Effector CD4-positive, alpha-beta T cell (primary cell): Measurements from ENCODE around the gene S100Z.
"Not testable (repeated sequence)": the region's sequence is repeated elsewhere in the genome, so short reads cannot be mapped to it uniquely, and the experiment has no call there.

ENCODE experiments used
- DNase-seq: peaks from one replicate; pipeline ENCODE4 v3.0.0-alpha.2; 2020
- total RNA-seq: gene quantifications from one replicate; lab custom pipeline; 2026; lab: John Stamatoyannopoulos, UW

S100Z gene
- 0.56 reads per million for total RNA-seq

DNA sequence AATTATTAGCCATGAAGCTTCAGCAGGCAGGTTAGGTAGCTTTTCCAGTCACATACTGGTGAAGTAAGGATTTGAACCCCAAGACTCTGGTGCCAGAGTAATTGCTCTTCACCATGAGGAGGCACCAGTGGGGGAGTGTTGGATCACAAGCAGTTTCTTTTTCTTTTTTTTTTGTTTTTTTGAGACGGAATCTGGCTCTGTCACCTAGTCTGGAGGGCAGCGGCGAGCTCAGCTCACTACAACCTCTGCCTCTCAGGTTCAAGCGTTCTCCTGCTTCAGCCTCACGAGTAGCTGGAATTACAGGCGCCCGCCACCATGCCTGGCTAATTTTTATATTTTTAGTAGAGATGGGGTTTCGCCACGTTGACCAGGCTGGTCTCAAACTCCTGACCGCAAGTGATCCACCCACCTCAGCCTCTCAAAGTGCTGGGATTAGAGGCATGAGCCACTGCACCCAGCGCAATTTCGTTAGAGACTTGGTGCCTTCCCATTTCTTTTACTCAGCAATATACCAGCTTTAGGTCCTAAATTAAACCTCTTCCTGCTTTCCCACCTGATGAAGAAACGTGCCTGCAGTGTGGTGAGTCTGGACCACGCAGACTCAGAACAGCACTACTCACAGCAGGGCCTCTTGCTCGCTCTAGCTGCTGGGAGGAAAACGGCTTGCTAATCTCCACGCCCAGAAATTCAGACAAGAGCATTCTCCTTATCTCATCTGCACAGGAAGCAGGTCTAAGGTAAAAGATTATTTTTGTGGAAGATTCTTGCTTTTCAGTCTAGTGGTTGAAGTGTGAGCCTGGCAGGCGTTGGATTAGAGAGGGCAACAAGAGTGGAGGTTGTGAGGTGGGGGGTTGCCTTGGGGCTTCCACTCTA, at the start of gene S100Z:
Gene S100Z, plus strand, starts transcription at position 596 of the 873 bp plus-strand sequence. CDS start 25,346 bp downstream, outside the sequence.
- DNase-seq, result no peak

DNA sequence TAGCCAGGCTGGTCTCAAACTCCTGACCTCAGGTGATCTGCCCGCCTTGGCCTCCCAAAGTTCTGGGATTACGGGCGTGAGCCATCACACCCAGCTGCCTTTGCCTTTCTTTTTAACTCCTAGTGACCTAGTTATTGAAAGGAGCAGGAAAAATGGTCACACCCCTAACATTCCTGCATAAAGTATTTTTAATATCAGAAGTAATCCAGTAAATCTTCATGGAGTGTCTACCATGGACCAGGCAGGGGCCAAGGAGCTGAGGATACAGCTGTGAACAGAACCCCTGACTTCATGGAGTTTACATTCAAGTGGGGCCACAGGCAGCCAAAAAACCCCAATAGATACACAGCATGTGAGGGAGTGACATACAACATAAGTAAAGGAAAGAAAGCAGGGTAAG, 49.2 kb upstream of the S100Z start:
- no peak for DNase-seq

- DNase-seq, result no peak
Measured at GRCh38 chr5:76801159-76801802, 48.5 kb upstream of the S100Z start.

GRCh38 chr5:76801803-76802195, 48.0 kb upstream of the S100Z start:
- DNase-seq, result no peak

GRCh38 chr5:76804266-76804665, 45.5 kb upstream of the S100Z start:
- no peak for DNase-seq

- no peak for DNase-seq
Measured at GRCh38 chr5:76805821-76806505, 43.9 kb upstream of the S100Z start.

GRCh38 chr5:76807296-76807695, 42.5 kb upstream of the S100Z start:
- no peak for DNase-seq

- no peak for DNase-seq
Measured at GRCh38 chr5:76808141-76808691, 41.6 kb upstream of the S100Z start.

DNA sequence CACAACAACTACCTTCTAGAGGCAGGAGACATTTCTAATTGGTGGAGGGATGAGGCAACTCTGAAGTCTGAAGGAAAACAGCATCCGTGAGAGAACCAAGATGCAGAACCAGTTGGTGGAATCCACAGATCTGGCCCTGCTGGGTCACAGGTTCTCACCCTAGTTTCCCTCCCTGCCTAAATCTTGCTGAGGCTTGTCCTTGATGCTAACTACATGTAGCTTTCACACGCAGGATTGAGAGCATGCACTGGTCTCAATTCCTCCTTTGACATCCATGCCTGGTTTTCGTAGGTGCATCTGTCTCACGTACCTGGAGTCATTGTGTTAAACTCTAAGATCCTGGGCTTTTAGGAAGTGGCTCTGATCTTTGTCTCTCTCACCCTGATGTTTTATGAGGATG, 40.7 kb upstream of the S100Z start:
- no peak for DNase-seq

DNA sequence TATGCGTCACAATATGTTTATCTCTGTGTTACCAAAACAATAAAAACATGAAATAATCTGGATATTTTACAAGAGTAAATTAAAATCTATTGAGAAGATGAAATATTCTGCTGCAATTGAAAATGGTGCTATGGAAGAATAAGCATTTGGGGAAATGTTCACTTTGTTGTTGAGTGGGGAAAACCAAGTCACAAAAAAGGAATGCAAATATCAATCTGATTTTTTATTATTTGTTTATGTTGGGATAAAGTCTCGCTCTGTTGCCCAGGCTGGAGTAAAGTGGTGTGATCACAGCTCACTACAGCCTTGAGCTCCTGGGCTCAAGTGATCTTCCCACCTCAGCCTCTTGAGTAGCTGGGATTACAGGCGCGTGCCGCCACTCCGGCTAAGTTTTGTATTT, 39.6 kb upstream of the S100Z start:
- no peak for DNase-seq

DNA sequence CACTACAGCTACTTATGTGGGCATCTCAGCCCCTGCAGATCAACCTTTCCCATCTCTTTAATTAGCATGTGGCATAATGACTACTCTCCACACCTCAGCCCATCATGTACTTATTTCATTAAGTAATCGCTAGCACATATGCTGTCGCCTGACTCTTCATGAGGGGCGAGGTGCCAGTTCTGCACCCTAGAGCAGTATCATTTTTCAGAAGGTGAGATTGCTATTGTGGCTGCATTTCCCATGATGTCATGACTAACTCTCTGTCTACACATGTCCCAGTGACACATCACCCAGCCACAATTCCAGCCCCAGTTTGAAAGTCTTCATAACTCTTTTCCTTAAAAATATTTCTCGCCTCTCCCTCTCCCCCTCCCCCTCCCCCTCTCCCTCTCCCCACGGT, 38.6 kb upstream of the S100Z start:
- no peak for DNase-seq

DNA sequence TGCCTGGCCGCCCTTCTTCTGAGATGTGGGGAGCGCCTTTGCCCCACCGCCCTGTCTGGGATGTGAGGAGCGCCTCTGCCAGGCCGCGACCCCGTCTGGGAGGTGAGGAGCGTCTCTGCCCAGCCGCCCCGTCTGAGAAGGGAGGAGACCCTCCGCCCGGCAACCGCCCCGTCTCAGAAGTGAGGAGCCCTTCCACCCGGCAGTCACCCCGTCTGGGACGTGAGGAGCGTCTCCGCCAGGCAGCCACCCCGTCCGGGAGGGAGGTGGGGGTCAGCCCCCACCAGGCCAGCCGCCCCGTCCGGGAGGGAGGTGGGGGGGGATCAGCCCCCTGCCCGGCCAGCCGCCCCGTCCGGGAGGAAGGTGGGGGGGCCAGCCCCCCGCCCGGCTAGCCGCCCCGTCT, 37.6 kb upstream of the S100Z start:
- DNase-seq, result not testable (repeated sequence)

- no peak for DNase-seq
Measured at GRCh38 chr5:76813982-76814562, 35.7 kb upstream of the S100Z start.

GRCh38 chr5:76816110-76816831, 33.5 kb upstream of the S100Z start:
- DNase-seq, result no peak

GRCh38 chr5:76818844-76819831, 30.7 kb upstream of the S100Z start, which contains the start of gene F2RL1:
Gene F2RL1 (plus strand): TSS chr5:76819030. CDS start chr5:76819183, 153 bp downstream.
- peak; percentile 35 for DNase-seq

DNA sequence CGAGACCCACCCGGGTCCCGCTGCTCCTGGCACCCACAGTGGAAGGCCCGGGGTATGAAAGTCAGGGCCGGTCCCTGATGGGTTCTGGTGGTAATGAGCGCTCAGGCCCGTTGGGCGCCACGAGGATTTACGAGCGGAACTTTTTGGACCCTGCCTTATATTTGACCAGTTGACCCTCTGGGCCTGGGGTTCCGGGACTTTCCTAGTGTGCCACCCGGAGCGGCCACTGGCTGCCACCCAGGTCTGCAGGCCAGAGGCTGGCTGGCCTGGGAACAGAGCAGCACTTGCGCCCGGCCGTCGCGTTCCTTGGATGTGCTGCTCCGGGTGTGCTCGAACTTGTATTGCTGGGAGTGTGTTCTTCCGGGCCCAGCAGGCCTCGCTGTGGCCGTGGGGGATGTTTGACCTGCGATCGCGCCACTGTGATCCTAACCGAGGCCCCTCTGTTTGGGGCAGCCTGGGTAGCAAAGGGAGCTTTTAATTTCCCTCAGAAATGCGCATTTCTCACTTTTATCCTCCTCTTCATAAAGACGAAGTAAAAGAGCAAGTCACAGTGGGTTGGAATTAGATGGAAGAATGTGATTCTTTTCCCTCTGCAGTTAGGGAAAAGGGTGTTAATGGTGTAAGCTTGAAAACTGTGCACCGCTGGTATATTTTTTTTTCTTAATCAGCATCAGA, 29.8 kb upstream of the S100Z start:
- DNase-seq, result no peak

DNA sequence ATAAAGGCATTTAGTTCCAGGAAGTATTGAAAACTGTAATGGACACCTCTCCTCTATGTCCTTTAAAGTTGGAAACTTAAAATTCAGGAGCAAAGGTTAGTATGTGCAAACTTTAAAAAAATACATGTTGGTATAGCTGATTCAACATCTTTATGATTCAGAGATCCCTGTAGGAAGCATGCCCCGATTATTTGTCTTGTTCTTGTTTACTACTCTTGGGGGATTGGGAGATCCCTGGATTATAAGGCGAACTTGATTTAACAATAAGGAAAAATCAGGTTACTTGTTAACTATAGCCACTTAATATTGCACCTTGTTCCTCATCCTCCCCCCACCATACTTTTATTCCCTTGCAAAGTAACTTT, 29.3 kb upstream of the S100Z start:
- no peak for DNase-seq

DNA sequence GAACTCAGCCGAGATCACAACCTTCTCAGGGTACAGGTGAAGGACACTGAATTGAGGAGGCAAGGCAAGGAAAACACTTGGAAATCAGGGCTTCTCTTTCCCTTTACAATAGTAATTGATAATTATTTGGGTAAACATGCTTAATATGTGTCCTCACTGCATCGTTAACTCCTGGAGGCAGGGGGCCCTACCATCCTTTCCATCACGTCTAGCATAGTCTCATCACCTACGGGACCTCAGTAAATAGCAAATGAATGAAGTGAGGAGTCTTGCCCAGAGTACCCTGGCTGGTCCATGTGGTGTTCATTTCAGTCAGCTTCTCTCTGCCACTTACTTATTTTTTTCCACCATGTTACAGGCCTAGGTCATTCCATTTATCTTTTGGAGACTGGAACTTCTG, 28.7 kb upstream of the S100Z start:
- no peak for DNase-seq

GRCh38 chr5:76822105-76822731, 27.6 kb upstream of the S100Z start:
- not testable (repeated sequence) for DNase-seq

DNA sequence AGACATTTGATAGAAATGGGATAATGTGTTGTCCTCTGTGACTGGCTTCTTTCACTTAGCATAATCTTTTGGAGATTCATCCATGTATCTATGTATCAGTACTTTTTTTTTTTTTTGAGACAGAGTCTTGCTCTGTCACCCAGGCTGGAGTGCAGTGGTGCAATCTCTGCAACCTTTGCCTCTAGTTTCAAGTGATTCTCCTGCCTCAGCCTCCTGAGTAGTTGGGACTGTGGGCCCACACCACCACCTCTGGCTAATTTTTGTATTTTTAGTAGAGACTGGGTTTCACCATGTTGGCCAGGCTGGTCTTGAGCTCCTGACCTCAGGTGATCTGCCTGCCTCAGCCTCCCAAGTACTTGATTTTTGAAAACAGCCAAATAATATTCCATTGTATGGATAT, 23.4 kb upstream of the S100Z start:
- not testable (repeated sequence) for DNase-seq
